ENCODE measurements around the gene CYB5D1.

- no peak for TF ChIP-seq POLR2A (IDR thresholded peaks at IDR 0.05)
- TF ChIP-seq, protein P1, sequence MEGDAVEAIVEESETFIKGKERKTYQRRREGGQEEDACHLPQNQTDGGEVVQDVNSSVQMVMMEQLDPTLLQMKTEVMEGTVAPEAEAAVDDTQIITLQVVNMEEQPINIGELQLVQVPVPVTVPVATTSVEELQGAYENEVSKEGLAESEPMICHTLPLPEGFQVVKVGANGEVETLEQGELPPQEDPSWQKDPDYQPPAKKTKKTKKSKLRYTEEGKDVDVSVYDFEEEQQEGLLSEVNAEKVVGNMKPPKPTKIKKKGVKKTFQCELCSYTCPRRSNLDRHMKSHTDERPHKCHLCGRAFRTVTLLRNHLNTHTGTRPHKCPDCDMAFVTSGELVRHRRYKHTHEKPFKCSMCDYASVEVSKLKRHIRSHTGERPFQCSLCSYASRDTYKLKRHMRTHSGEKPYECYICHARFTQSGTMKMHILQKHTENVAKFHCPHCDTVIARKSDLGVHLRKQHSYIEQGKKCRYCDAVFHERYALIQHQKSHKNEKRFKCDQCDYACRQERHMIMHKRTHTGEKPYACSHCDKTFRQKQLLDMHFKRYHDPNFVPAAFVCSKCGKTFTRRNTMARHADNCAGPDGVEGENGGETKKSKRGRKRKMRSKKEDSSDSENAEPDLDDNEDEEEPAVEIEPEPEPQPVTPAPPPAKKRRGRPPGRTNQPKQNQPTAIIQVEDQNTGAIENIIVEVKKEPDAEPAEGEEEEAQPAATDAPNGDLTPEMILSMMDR (IDR thresholded peaks at IDR 0.05), result no peak
These were observed 27.0 kb downstream of the CYB5D1 start for GRCh38 chr17:7884581-7885366.

Data from body of pancreas (tissue), 4 donors.